ENCODE measurements around the gene TARS3.

DNA sequence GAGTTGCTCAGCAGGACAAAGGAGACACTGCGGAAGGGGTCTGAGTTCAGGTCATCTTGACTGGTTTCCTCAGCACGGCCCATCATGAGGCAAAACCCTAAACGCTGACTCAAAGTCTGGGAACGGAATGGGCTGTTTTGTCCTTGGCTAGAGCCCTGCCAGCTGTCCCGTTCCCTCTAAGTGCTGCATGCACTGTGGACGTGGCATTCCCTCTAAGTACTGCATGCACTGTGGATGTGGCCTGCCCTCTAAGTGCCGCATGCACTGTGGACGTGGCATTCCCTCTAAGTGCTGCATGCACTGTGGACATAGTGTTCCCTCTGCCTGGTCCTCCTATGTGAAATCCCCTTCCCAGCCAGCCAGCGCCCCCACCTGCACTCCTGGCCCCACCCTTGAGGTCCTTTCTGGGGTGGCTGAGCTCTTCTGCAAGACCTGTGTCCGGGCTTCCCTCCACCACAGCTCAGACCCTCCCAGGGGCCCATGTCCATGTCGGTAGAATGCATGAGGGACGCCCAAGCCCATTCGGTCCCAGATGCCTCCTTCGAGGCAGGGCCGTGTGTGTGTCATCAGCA, 108.8 kb downstream of the TARS3 start:
- TF ChIP-seq CTCF (IDR thresholded peaks at IDR 0.05): no peak
- no peak for TF ChIP-seq POLR2A (IDR thresholded peaks at IDR 0.05)
